Right lobe of liver (tissue), 4 donors: ENCODE measurements around the gene LRRIQ1.

ENCODE experiments used
- CTCF ChIP-seq, 4 donors: fragments of 200-600 bp in 3 of 4; fragments of 450-650 bp in 1 of 4; IDR thresholded peaks; one replicate each; pipeline versions ENCODE4 v1.5.1 to v1.8.0; 2016 to 2022; ENCODE audit warnings: antibody characterized with exemption in 4 of 4, mild to moderate bottlenecking in 2 of 4
- POLR2A ChIP-seq: fragments of 450-650 bp; IDR thresholded peaks from one replicate; pipeline ENCODE4 v1.6.1; 2017; ENCODE audit warnings: antibody characterized with exemption, mild to moderate bottlenecking
- donor health status: DM: no; HTN: no; CAD: no.
- donor health status: DM: no; HTN: no; CAD: no.
- donor health status: DM: no; HTN: yes; CAD: no.

DNA sequence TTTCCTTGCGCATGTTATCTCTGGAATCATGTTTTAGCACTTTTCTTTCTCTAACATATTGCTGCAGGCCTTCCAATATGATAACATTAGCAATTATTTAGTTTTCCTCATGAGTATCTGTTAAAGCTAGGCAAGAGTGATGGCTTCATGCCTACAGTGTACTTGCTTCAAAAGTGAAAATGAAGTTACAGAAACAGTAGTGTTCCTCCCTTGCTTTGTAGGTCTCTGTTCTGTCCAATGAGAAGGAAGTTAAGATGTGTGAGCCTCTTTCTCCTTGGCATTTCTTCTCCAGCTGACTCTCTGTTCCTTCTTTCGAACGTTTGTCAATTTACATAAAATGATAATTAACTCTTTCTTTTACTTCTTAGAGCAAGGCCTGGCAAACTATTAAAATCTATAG is 22.2 kb downstream of the LRRIQ1 start:
- TF ChIP-seq POLR2A (no peak), CTCF (IDR thresholded peaks at IDR 0.05) (no peak)
